Measurements from ENCODE around the gene PRKAB2.
"Not testable (repeated sequence)": the region's sequence is repeated elsewhere in the genome, so short reads cannot be mapped to it uniquely, and the experiment has no call there.

PRKAB2 gene

DNA sequence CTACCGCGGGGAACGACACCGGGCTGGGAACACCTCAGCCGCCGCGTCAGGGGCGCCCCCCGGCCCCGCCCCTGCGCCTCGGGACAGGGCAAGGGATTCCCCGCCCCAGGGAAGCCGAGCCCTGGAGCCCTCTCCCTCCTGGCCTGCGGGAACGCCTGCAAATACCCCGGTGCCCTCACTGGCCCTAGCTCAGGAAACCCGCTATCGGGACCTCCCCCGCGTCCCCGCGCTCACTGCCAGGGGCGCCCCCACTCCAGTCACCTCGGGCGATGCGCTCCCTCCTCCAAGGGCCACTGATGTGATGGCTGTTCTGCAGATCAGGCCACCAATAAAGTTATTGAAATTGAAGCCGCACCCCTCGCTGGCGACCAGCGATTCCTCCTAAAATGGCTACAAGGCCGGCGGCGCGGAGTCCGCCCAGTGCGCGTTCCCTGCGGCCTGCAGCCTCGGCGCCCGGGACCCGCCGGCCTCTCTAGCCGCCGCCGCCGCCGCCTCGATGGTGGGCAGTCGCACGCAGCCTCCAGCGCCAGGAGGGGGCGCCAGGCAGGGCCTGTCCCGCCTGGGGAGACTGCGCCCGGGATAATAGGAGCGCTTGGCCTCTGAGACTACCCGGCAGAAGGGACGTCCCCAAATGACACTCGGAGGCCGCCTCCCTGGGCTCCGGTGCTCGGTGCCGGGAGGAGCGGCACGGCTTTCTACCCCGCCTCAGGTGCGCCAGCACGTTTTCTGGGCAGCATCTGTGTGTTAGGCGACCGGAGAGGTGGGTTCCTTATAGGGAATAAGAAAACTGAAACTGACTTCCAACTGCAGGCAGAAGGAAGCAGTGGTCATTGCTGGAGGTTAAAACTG is at the start of gene PRKAB2:
TSS of gene PRKAB2 (minus strand) at position 303 of the 849 bp plus-strand sequence. CDS start 326 bp downstream, outside the sequence.
- DNase-seq: peak; percentile 90 to 99 (median 96)
- intact Hi-C loops (cut with DNase I): loop anchor here (1.0 kb wide), 1 partner anchor 70 kb away; the partner anchor contains the start of gene CHD1L

DNA sequence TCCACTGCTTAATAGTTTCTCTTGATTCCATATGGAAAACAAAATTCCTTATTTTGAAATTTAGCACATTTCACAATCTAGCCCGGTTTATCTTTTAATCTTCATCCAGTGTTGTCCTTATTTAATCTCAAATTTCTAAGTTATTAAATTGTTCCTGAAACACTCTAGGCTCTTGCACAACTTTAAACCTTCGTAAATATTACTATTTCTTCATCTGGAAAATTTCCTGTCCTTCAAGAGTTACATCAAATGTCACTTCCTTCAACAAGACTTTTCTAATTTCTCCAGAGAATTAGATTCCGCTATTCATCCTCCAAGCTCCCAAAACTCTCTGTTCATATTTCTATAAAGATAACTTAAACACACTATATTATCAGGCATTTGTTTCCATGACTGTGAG is 46.3 kb upstream of the PRKAB2 start:
- intact Hi-C loops (cut with DNase I): no loop called here
- DNase-seq: no peak

DNA sequence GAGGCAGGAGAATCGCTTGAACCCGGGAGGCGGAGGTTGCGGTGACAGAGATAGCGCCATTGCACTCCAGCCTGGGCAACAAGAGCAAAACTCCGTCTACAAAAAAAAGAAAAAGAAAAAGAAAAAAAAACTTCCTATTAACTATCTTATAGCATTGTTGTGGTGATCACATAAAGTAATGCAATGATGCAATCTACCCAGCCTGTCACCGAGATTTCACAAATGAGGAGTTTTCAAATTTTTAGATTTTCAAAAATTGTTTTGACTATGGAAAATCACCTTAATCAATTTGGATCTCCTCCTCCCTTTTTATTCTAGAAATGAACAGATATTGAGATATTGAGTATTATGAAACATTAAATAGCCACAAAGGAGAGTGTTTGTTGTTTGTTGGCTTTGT is 44.9 kb upstream of the PRKAB2 start:
- intact Hi-C loops (cut with DNase I): no loop called here
- no peak for DNase-seq

- intact Hi-C loops (cut with DNase I): no loop called here
- no peak for DNase-seq
Measured at GRCh38 chr1:147216124-147216523, 43.9 kb upstream of the PRKAB2 start.

DNA sequence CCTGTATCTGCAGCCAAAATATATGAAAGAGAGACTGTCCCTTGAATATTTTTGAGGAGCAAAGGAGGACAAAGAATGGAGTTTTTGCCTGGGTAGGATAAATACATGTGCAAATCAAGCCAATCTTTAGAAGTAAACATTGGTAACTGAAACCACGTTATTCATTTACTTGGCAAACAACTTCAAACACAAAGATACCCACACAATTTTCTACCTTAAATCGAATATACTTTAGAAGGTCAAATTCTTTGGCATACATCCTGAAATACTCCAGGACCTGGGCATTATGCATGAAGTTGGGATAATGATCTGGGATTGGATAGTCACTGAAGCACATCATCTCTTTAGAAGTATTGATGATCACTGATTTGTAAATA is 43.3 kb upstream of the PRKAB2 start:
- intact Hi-C loops (cut with DNase I): no loop called here
- DNase-seq: no peak

GRCh38 chr1:147214842-147215539 is 42.7 kb upstream of the PRKAB2 start:
- no peak for DNase-seq
- intact Hi-C loops (cut with DNase I): no loop called here

- intact Hi-C loops (cut with DNase I): no loop called here
- DNase-seq: no peak
Measured at GRCh38 chr1:147214325-147214724, 42.1 kb upstream of the PRKAB2 start.

- intact Hi-C loops (cut with DNase I): no loop called here
Measured at GRCh38 chr1:147213271-147213670, 41.0 kb upstream of the PRKAB2 start.

DNA sequence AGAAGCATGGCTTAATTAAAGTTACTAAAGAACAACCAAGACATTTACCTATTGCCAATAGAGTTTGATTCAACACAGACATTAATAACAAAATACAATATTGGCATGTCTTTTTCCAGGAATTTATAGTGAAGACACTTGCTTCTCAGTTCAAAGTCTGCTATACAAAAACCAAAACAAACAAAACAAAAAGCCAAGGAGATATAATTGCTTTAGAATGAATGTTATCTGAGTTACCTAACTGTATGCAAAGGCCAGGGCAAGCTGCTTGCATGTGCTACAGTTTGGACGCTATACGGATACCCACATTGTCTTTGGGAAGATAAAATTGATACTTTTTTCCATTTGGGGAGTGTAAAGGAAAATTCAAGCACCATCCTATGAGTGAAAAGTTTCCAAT is 39.3 kb upstream of the PRKAB2 start:
- intact Hi-C loops (cut with DNase I): no loop called here
- DNase-seq: no peak

More at GRCh38 chr1:147213271-147213670, 41.0 kb upstream of the PRKAB2 start:
- DNase-seq: no peak

GRCh38 chr1:147210987-147211386 is 38.7 kb upstream of the PRKAB2 start:
- no peak for DNase-seq
- intact Hi-C loops (cut with DNase I): no loop called here

DNA sequence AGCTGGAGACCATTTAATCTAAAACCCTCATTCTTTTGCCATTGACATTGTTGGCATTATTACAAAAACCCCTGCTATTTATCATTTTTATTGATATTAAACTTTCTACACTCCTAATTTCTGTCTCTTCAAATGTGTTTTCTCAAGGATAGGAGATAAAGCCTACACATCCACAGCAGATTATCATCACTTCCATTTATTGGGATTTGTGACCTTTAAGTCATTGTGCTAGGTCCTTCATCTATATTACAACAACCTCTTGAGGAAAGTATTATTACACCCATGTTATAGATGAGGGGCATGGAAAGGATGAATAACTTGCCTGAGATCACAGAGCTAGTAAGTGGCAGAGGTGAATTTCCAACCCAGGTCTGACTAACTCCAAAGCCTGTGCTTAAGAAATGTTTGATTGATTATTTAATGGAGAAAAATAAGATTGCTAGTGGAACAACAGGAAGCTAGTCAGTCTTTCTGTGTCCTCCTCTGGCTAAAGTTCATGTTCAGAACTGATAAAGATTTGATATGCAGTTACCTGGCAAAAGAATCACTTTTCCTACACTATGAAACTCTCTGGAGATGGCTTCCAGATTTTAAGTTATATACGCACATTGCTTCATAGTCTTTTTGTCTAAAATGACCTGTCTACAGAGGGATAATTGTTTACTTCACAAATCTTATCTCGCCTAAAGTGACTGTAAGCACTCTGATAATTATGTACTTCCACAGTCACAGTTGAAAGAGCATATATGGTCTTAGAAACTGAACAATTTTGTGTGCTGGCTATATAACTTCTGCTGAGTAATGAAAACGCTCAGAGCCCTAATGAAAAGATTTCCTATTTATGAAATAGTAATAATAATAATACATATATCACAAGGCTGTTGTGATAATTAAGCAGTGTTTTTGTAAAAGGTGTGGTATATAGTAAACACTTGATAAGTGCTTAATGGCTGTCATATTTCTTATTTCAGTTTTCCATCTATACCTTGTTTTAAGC is 37.9 kb upstream of the PRKAB2 start:
- no peak for DNase-seq
- intact Hi-C loops (cut with DNase I): no loop called here

GRCh38 chr1:147208619-147209018 is 36.3 kb upstream of the PRKAB2 start:
- DNase-seq: no peak
- intact Hi-C loops (cut with DNase I): no loop called here

DNA sequence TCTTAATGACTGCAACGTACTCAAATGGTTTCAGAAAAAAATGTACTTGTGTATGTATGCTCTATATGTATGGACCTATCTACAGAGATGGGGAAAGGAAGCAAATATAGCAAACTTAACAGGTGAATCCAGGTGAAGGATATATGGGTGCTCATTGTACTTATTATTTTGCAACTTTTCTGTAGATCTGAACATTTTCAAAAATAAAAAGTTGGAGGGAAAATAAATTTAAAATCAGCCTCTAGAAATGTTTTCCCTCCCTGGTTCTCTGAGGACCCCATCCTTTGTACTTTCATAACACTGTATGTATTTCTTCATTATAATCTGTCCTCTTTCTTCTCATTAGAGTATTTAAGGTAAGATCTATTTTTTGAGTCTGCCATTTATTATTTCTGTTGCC is 34.9 kb upstream of the PRKAB2 start:
- intact Hi-C loops (cut with DNase I): no loop called here
- no peak for DNase-seq

- intact Hi-C loops (cut with DNase I): no loop called here
- no peak for DNase-seq
Measured at GRCh38 chr1:147204080-147204479, 31.8 kb upstream of the PRKAB2 start.

GRCh38 chr1:147202576-147202975 is 30.3 kb upstream of the PRKAB2 start:
- no peak for DNase-seq
- intact Hi-C loops (cut with DNase I): no loop called here

GRCh38 chr1:147201786-147202185 is 29.5 kb upstream of the PRKAB2 start:
- intact Hi-C loops (cut with DNase I): no loop called here
- DNase-seq: no peak

- intact Hi-C loops (cut with DNase I): no loop called here
- DNase-seq: no peak
Measured at GRCh38 chr1:147201276-147201675, 29.0 kb upstream of the PRKAB2 start.

- intact Hi-C loops (cut with DNase I); DNase-seq: not testable (repeated sequence)
Measured at GRCh38 chr1:147197324-147197723, 25.1 kb upstream of the PRKAB2 start.

GRCh38 chr1:147189514-147189913 is 17.2 kb upstream of the PRKAB2 start:
- DNase-seq: peak in 1 of 10 donors; percentile 68
- intact Hi-C loops (cut with DNase I): no loop called here

GRCh38 chr1:147185432-147185831 is 13.2 kb upstream of the PRKAB2 start:
- intact Hi-C loops (cut with DNase I): no loop called here
- no peak for DNase-seq

Measured in posterior cingulate gyrus (tissue), 11 donors.